Hepatocyte (in vitro differentiated cells): ENCODE data around the gene LGR4.

Source experiments
- CTCF ChIP-seq: fragments of 200-600 bp; sonication (generic); IDR thresholded peaks from 2 replicates; pipeline ENCODE4 v1.5.1; 2016; ENCODE audit warnings: antibody characterized with exemption, mild to moderate bottlenecking; ENCODE audit not compliant: poor library complexity
- EZH2 ChIP-seq: fragments of 200-600 bp; sonication (generic); IDR thresholded peaks from 2 replicates; pipeline ENCODE4 v1.6.1; 2016; ENCODE audit warnings: antibody characterized with exemption, mild to moderate bottlenecking, borderline replicate concordance
- EZH2phosphoT487 ChIP-seq: fragments of 200-600 bp; sonication (generic); IDR thresholded peaks from one replicate; pipeline ENCODE4 v1.6.1; 2018; ENCODE audit warnings: antibody characterized with exemption, mild to moderate bottlenecking, low read depth, moderate library complexity; ENCODE audit not compliant: unreplicated experiment, severe bottlenecking

- no peak for TF ChIP-seq EZH2phosphoT487
- TF ChIP-seq CTCF = no peak
- no peak for TF ChIP-seq EZH2
Measured at GRCh38 chr11:27443746-27444507, 28.7 kb downstream of the LGR4 start.
